ENCODE results near the gene GARIN5B.

GRCh38 chr19:55406091-55406825, 43.2 kb upstream of the GARIN5B start:
- TF ChIP-seq MEF2A (IDR thresholded peaks at IDR 0.05; ENCODE audit: borderline replicate concordance, low read depth) (no peak), YY1 (IDR thresholded peaks at IDR 0.05; ENCODE audit: low read depth) (no peak), RXRA (IDR thresholded peaks at IDR 0.05; ENCODE audit: borderline replicate concordance, low read depth) (no peak), TAF1 (IDR thresholded peaks at IDR 0.05; ENCODE audit: borderline replicate concordance, low read depth, low read length) (no peak), REST (IDR thresholded peaks at IDR 0.05; ENCODE audit: low read depth, low read length) (no peak)
